WTC11 (cell line): ENCODE results near the gene NECAB3. TPM values are rescaled to one million over a fixed set of nuclear protein-coding genes. Genes with fewer than 3 reads are reported as not detected.
"Not testable (repeated sequence)": the region's sequence is repeated elsewhere in the genome, so short reads cannot be mapped to it uniquely, and the experiment has no call there.

Source experiments
- ATAC-seq: fragments of 200-7000 bp; cut with Tn5 transposase; 2 replicates; pipeline ENCODE4 v1.10.0; 2021; ENCODE audit warnings: mild to moderate bottlenecking, moderate library complexity
- CTCF ChIA-PET: fragments of 300-600 bp; sonication (Branson Sonifier 250); formaldehyde crosslinking; loops from one replicate; lab custom pipeline; 2021; ENCODE audit warnings: antibody characterized with exemption; lab: Charles Lee
- POLR2A ChIA-PET: fragments of 350-600 bp; sonication (Branson Sonifier 250); formaldehyde crosslinking; loops from one replicate; lab custom pipeline; 2021; ENCODE audit warnings: antibody characterized with exemption; lab: Charles Lee
- DNase-seq: peaks from one replicate; pipeline ENCODE4 v3.0.0; 2021; ENCODE audit warnings: low spot score
- H3K27ac Mint-ChIP-seq: 2 replicates; pipeline ENCODE4 v1.8.0; 2021; ENCODE audit warnings: mixed read lengths
- H3K27me3 Mint-ChIP-seq: 2 replicates; pipeline ENCODE4 v1.8.0; 2021; ENCODE audit warnings: low read depth, mild to moderate bottlenecking, moderate library complexity, mixed read lengths
- H3K36me3 Mint-ChIP-seq: 2 replicates; pipeline ENCODE4 v1.8.0; 2021; ENCODE audit warnings: mixed read lengths
- H3K4me1 Mint-ChIP-seq: 2 replicates; pipeline ENCODE4 v1.8.0; 2022; ENCODE audit warnings: mixed read lengths
- H3K4me3 Mint-ChIP-seq: 2 replicates; pipeline ENCODE4 v1.8.0; 2021; ENCODE audit warnings: mild to moderate bottlenecking, moderate library complexity, mixed read lengths
- H3K9me3 Mint-ChIP-seq: 2 replicates; pipeline ENCODE4 v1.8.0; 2021; ENCODE audit warnings: mixed read lengths
- AFF4 ChIP-seq: sonication (generic); formaldehyde crosslinking; IDR thresholded peaks from 2 replicates; pipeline ENCODE4 v1.8.1; 2023; ENCODE audit warnings: mild to moderate bottlenecking, missing genetic modification reagents, borderline replicate concordance
- ATF2 ChIP-seq: sonication (generic); formaldehyde crosslinking; IDR thresholded peaks from 2 replicates; pipeline ENCODE4 v1.8.1; 2022; ENCODE audit warnings: low read depth, missing genetic modification reagents, borderline replicate concordance
- CDX4 ChIP-seq: fragments of 250-450 bp; sonication (Bioruptor Pico); IDR thresholded peaks from 2 replicates; pipeline ENCODE4 v1.9.0; 2021; ENCODE audit warnings: moderate library complexity, mild to moderate bottlenecking, inconsistent platforms, borderline replicate concordance
- CTCF ChIP-seq: fragments of 200-600 bp; IDR thresholded peaks from 2 replicates; pipeline ENCODE4 v1.8.0; 2022; ENCODE audit warnings: antibody characterized with exemption
- E2F1 ChIP-seq: sonication (generic); formaldehyde crosslinking; IDR thresholded peaks from 2 replicates; pipeline ENCODE4 v1.8.0; 2022; ENCODE audit warnings: mild to moderate bottlenecking, missing genetic modification reagents
- EMX1 ChIP-seq: fragments of 250-450 bp; sonication (Bioruptor Pico); IDR thresholded peaks from 2 replicates; pipeline ENCODE4 v1.8.0; 2021; ENCODE audit warnings: mild to moderate bottlenecking
- ERG ChIP-seq: fragments of 250-450 bp; sonication (Bioruptor Pico); IDR thresholded peaks from 2 replicates; pipeline ENCODE4 v1.8.0; 2021; ENCODE audit warnings: mild to moderate bottlenecking
- FOXJ3 ChIP-seq: sonication (generic); formaldehyde crosslinking; IDR thresholded peaks from 2 replicates; pipeline ENCODE4 v1.9.0; 2021; ENCODE audit warnings: missing genetic modification reagents, mild to moderate bottlenecking, borderline replicate concordance
- IRF2 ChIP-seq: sonication (generic); formaldehyde crosslinking; IDR thresholded peaks from 2 replicates; pipeline ENCODE4 v1.8.0; 2022; ENCODE audit warnings: low read depth, missing genetic modification reagents, borderline replicate concordance
- MLX ChIP-seq: sonication (generic); formaldehyde crosslinking; IDR thresholded peaks from 2 replicates; pipeline ENCODE4 v1.8.1; 2023; ENCODE audit warnings: mild to moderate bottlenecking, missing genetic modification reagents, moderate library complexity
- NFYB ChIP-seq: sonication (generic); formaldehyde crosslinking; conservative IDR thresholded peaks from 2 replicates; pipeline ENCODE4 v1.8.0; 2022; ENCODE audit warnings: low read depth, missing genetic modification reagents
- SP1 ChIP-seq: sonication (generic); formaldehyde crosslinking; conservative IDR thresholded peaks from 2 replicates; pipeline ENCODE4 v1.8.1; 2022; ENCODE audit warnings: missing genetic modification reagents
- ZNF425 ChIP-seq: fragments of 250-450 bp; sonication (Bioruptor Pico); conservative IDR thresholded peaks from 2 replicates; pipeline ENCODE4 v1.9.0; 2021; ENCODE audit warnings: mild to moderate bottlenecking
- total RNA-seq: library from RNA; stranded (reverse); gene quantifications from 3 replicates; pipeline ENCODE4 v1.2.3, GENCODE V29; 2021

Gene NECAB3
- total RNA-seq, 1 experiment from 2014 or later: 38.0 TPM

- H3K27ac Mint-ChIP-seq: no peak overlapping the region
- no peak overlapping the region for H3K4me3 Mint-ChIP-seq
- peaks cover 11% of the 10 kb centered on the region for H3K4me1 Mint-ChIP-seq
- ChIA-PET POLR2A (interaction anchor here (1.1 kb wide), 1 partner anchor 19 kb away, joined by 3 read pairs; the partner anchor contains the start of gene ACTL10), CTCF (interaction anchor here (0.8 to 1.7 kb wide), 4 partner anchors 19 to 204 kb away, joined by 3 to 9 read pairs (median 4); partner anchors contain the start of genes ACTL10 and SNTA1)
- DNase-seq: no peak
- no peaks in the 10 kb centered on the region for H3K27me3 Mint-ChIP-seq
- no peak for TF ChIP-seq EMX1 (CRISPR knock-in tag)
- no peak for TF ChIP-seq CTCF
- TF ChIP-seq FOXJ3 (CRISPR knock-in tag): no peak
- TF ChIP-seq MLX (CRISPR knock-in tag): no peak
- no peak for TF ChIP-seq ZNF425
- no peak for TF ChIP-seq AFF4 (CRISPR knock-in tag)
- no peak for TF ChIP-seq IRF2
- no peak for TF ChIP-seq NFYB (CRISPR knock-in tag)
- TF ChIP-seq ATF2 (CRISPR knock-in tag): no peak
- TF ChIP-seq E2F1 (CRISPR knock-in tag): no peak
- no peak for TF ChIP-seq CDX4
- TF ChIP-seq SP1 (CRISPR knock-in tag): no peak
- no peak for TF ChIP-seq ERG (CRISPR knock-in tag)
- no peak for ATAC-seq
- H3K9me3 Mint-ChIP-seq: no peaks in the 10 kb centered on the region
- peaks cover 15% of the 10 kb centered on the region for H3K36me3 Mint-ChIP-seq
These were observed 26.4 kb downstream of the NECAB3 start for GRCh38 chr20:33647603-33648395.

- peak; percentile 88 for ATAC-seq
- CTCF ChIA-PET: interaction anchor here (0.8 to 1.1 kb wide), 4 partner anchors 20 to 203 kb away, joined by 3 to 8 read pairs (median 4); partner anchors contain the start of genes ACTL10 and SNTA1
These were observed 27.1 kb downstream of the NECAB3 start for GRCh38 chr20:33646959-33647602.

More at GRCh38 chr20:33646959-33647602, 27.1 kb downstream of the NECAB3 start:
- Mint-ChIP-seq H3K27ac (peak overlapping the region; percentile 49; the same call in 1 of the 2 replicates), H3K36me3 (peaks cover 15% of the 10 kb centered on the region)
- peak; percentile 51 for DNase-seq
- H3K4me3 Mint-ChIP-seq, H3K27me3 Mint-ChIP-seq, H3K4me1 Mint-ChIP-seq, H3K9me3 Mint-ChIP-seq: not testable (repeated sequence)
- POLR2A ChIA-PET: interaction anchor here (1.1 kb wide), 1 partner anchor 20 kb away, joined by 3 read pairs; the partner anchor contains the start of gene ACTL10
